ENCODE results near the gene GNS. TPM values are rescaled to one million over a fixed set of nuclear protein-coding genes. Genes with fewer than 3 reads are reported as not detected.

The GNS gene
- total and polyA plus RNA-seq, 7 experiments from 2014 or later: 24.4 to 62.8 (median 36.0) TPM

- Histone ChIP-seq H3K4me3 (ENCODE audit: low read length) (peak overlapping the region; percentile 19), H3K27me3 (ENCODE audit: control insufficient read depth in 2 of 2, insufficient read depth in 2 of 2, low read length in 2 of 2) (no peaks in the 10 kb centered on the region), H3K9me3 (ENCODE audit: control insufficient read depth in 2 of 3, low read length in 3 of 3) (no peaks in the 10 kb centered on the region), H3K36me3 (ENCODE audit: control insufficient read depth in 2 of 3, insufficient read depth in 3 of 3, low read length in 3 of 3) (no peaks in the 10 kb centered on the region), H3K4me1 (ENCODE audit: control insufficient read depth in 2 of 2, insufficient read depth in 2 of 2, low read length in 2 of 2) (peaks cover 83 to 90% of the 10 kb centered on the region in 2 donors), H3K27ac (ENCODE audit: low read depth, low read length) (peak overlapping the region; percentile 72)
- H3K27ac Mint-ChIP-seq: peak overlapping the region; percentile 91 to 99 (median 97)
- peaks cover 66 to 96% (median 85%) of the 10 kb centered on the region in 7 donors for H3K4me1 Mint-ChIP-seq
- H3K4me3 Mint-ChIP-seq: peak overlapping the region; percentile 72 to 98 (median 92)
- DNase-seq (no peak), ATAC-seq (no peak)
- peaks cover 0 to 4% (median 0%) of the 10 kb centered on the region in 11 donors for H3K9me3 Mint-ChIP-seq
- peaks cover 0 to 30% (median 7%) of the 10 kb centered on the region in 5 donors for H3K36me3 Mint-ChIP-seq
- POLR2A ChIA-PET: interaction anchor here (21.7 to 35.2 kb wide), 2 partner anchors 15 to 59 kb away, joined by 751 to 900 read pairs; partner anchors contain the start of gene RASSF3
- H3K27me3 Mint-ChIP-seq: no peaks in the 10 kb centered on the region
- intact Hi-C loops (cut with micrococcal nuclease): loop anchor here in 1 of 2 donors (5.0 kb wide), 1 partner anchor 1631 kb away; the partner anchor contains the start of gene HELB
- CTCF ChIA-PET: interaction anchor here (1.0 kb wide), 1 partner anchor 26 kb away, joined by 4 read pairs; no protein-coding TSS in a partner anchor
Measured at GRCh38 chr12:64671681-64672080, 87.5 kb downstream of the GNS start.

- DNase-seq (no peak), ATAC-seq (no peak)
- Mint-ChIP-seq H3K4me3 (peak overlapping the region; percentile 85 to 98 (median 92)), H3K36me3 (peaks cover 0 to 32% (median 7%) of the 10 kb centered on the region in 5 donors), H3K27ac (peak overlapping the region; percentile 91 to 99 (median 97)), H3K9me3 (peaks cover 0 to 4% (median 0%) of the 10 kb centered on the region in 11 donors), H3K4me1 (peaks cover 70 to 97% (median 88%) of the 10 kb centered on the region in 7 donors), H3K27me3 (no peaks in the 10 kb centered on the region)
- peak overlapping the region; percentile 72 for H3K27ac ChIP-seq (ENCODE audit: low read depth, low read length)
- H3K4me1 ChIP-seq (ENCODE audit: control insufficient read depth in 2 of 2, insufficient read depth in 2 of 2, low read length in 2 of 2): peaks cover 83 to 93% of the 10 kb centered on the region in 2 donors
- ChIA-PET POLR2A (interaction anchor here (21.7 to 35.2 kb wide), 2 partner anchors 16 to 58 kb away, joined by 751 to 900 read pairs; partner anchors contain the start of gene RASSF3), CTCF (interaction anchor here (0.6 kb wide), 1 partner anchor 42 kb away, joined by 4 read pairs; no protein-coding TSS in a partner anchor)
- H3K4me3 ChIP-seq (ENCODE audit: low read length): peak overlapping the region; percentile 19
- intact Hi-C loops (cut with micrococcal nuclease): loop anchor here in 1 of 2 donors (5.0 kb wide), 1 partner anchor 1631 kb away; the partner anchor contains the start of gene HELB
- no peaks in the 10 kb centered on the region for H3K9me3 ChIP-seq (ENCODE audit: control insufficient read depth in 2 of 3, low read length in 3 of 3)
- no peaks in the 10 kb centered on the region for H3K36me3 ChIP-seq (ENCODE audit: control insufficient read depth in 2 of 3, insufficient read depth in 3 of 3, low read length in 3 of 3)
- H3K27me3 ChIP-seq (ENCODE audit: control insufficient read depth in 2 of 2, insufficient read depth in 2 of 2, low read length in 2 of 2): no peaks in the 10 kb centered on the region
Measured at GRCh38 chr12:64670919-64671639, 88.1 kb downstream of the GNS start.

GRCh38 chr12:64670019-64670418 is 89.2 kb downstream of the GNS start:
- intact Hi-C loops (cut with micrococcal nuclease): loop anchor here in 1 of 2 donors (5.0 kb wide), 1 partner anchor 1632 kb away; the partner anchor contains the start of gene HELB
- H3K4me3 Mint-ChIP-seq: peak overlapping the region; percentile 85 to 98 (median 92)
- Histone ChIP-seq H3K36me3 (ENCODE audit: control insufficient read depth in 2 of 3, insufficient read depth in 3 of 3, low read length in 3 of 3) (no peaks in the 10 kb centered on the region), H3K9me3 (ENCODE audit: control insufficient read depth in 2 of 3, low read length in 3 of 3) (no peaks in the 10 kb centered on the region), H3K27ac (ENCODE audit: low read depth, low read length) (peak overlapping the region; percentile 72), H3K27me3 (ENCODE audit: control insufficient read depth in 2 of 2, insufficient read depth in 2 of 2, low read length in 2 of 2) (no peaks in the 10 kb centered on the region), H3K4me3 (ENCODE audit: low read length) (peak overlapping the region; percentile 52), H3K4me1 (ENCODE audit: control insufficient read depth in 2 of 2, insufficient read depth in 2 of 2, low read length in 2 of 2) (peaks cover 84 to 93% of the 10 kb centered on the region in 2 donors)
- H3K36me3 Mint-ChIP-seq: peaks cover 0 to 29% (median 7%) of the 10 kb centered on the region in 5 donors
- H3K27ac Mint-ChIP-seq: peak overlapping the region; percentile 91 to 99 (median 97)
- ChIA-PET POLR2A (interaction anchor here (0.6 to 35.2 kb wide), 9 partner anchors 12 to 1499 kb away, joined by 3 to 900 read pairs (median 4); partner anchors contain the start of gene RASSF3), CTCF (interaction anchor here (0.6 to 2.3 kb wide), 12 partner anchors 9 to 121 kb away, joined by 3 to 13 read pairs (median 6); partner anchors contain the start of gene RASSF3)
- peaks cover 70 to 97% (median 90%) of the 10 kb centered on the region in 7 donors for H3K4me1 Mint-ChIP-seq
- no peak for ATAC-seq
- H3K27me3 Mint-ChIP-seq: no peaks in the 10 kb centered on the region
- DNase-seq: peak in 2 of 9 donors; percentile 38 to 40
- H3K9me3 Mint-ChIP-seq: peaks cover 0 to 4% (median 0%) of the 10 kb centered on the region in 11 donors

- ATAC-seq: peak; percentile 93
- Mint-ChIP-seq H3K27me3 (no peaks in the 10 kb centered on the region), H3K9me3 (peaks cover 0 to 4% (median 0%) of the 10 kb centered on the region in 11 donors), H3K27ac (peak overlapping the region; percentile 91 to 99 (median 97)), H3K4me1 (peaks cover 65 to 98% (median 90%) of the 10 kb centered on the region in 7 donors), H3K4me3 (peak overlapping the region; percentile 85 to 98 (median 92)), H3K36me3 (peaks cover 0 to 25% (median 7%) of the 10 kb centered on the region in 5 donors)
- H3K27ac ChIP-seq (ENCODE audit: low read depth, low read length): peak overlapping the region; percentile 72
- ChIA-PET CTCF (interaction anchor here (0.6 to 2.3 kb wide), 13 partner anchors 9 to 120 kb away, joined by 3 to 13 read pairs (median 4); partner anchors contain the start of gene RASSF3), POLR2A (interaction anchor here (0.5 to 35.2 kb wide), 12 partner anchors 11 to 1500 kb away, joined by 3 to 900 read pairs (median 4); partner anchors contain the start of gene RASSF3)
- intact Hi-C loops (cut with micrococcal nuclease): loop anchor here (1.0 to 10.0 kb wide), 16 partner anchors 10 to 1635 kb away; partner anchors contain the start of genes HELB (in 1 of the 2), LEMD3 (in 1 of the 2), RASSF3 (in 1 of the 2) and TBK1 (in 1 of the 2)
- peak; percentile 26 to 87 (median 84) for DNase-seq
- peak overlapping the region; percentile 52 for H3K4me3 ChIP-seq (ENCODE audit: low read length)
- H3K4me1 ChIP-seq (ENCODE audit: control insufficient read depth in 2 of 2, insufficient read depth in 2 of 2, low read length in 2 of 2): peaks cover 89 to 90% of the 10 kb centered on the region in 2 donors
- H3K27me3 ChIP-seq (ENCODE audit: control insufficient read depth in 2 of 2, insufficient read depth in 2 of 2, low read length in 2 of 2): no peaks in the 10 kb centered on the region
- no peaks in the 10 kb centered on the region for H3K36me3 ChIP-seq (ENCODE audit: control insufficient read depth in 2 of 3, insufficient read depth in 3 of 3, low read length in 3 of 3)
- H3K9me3 ChIP-seq (ENCODE audit: control insufficient read depth in 2 of 3, low read length in 3 of 3): no peaks in the 10 kb centered on the region
Measured at GRCh38 chr12:64669270-64669842, 89.8 kb downstream of the GNS start.

GRCh38 chr12:64667793-64668192 is 91.4 kb downstream of the GNS start:
- peaks cover 76 to 85% of the 10 kb centered on the region in 2 donors for H3K4me1 ChIP-seq (ENCODE audit: control insufficient read depth in 2 of 2, insufficient read depth in 2 of 2, low read length in 2 of 2)
- Mint-ChIP-seq H3K27me3 (no peaks in the 10 kb centered on the region), H3K4me1 (peaks cover 56 to 98% (median 89%) of the 10 kb centered on the region in 7 donors), H3K36me3 (peaks cover 0 to 20% (median 6%) of the 10 kb centered on the region in 5 donors), H3K27ac (peak overlapping the region; percentile 91 to 99 (median 97)), H3K4me3 (peak overlapping the region; percentile 85 to 98 (median 92)), H3K9me3 (no peaks in the 10 kb centered on the region)
- no peak for DNase-seq
- no peaks in the 10 kb centered on the region for H3K9me3 ChIP-seq (ENCODE audit: control insufficient read depth in 2 of 3, low read length in 3 of 3)
- no peaks in the 10 kb centered on the region for H3K27me3 ChIP-seq (ENCODE audit: control insufficient read depth in 2 of 2, insufficient read depth in 2 of 2, low read length in 2 of 2)
- peak overlapping the region; percentile 8 for H3K4me3 ChIP-seq (ENCODE audit: low read length)
- no peak for ATAC-seq
- CTCF ChIA-PET: interaction anchor here (0.6 to 1.6 kb wide), 6 partner anchors 17 to 59 kb away, joined by 3 to 4 read pairs (median 3); no protein-coding TSS in a partner anchor
- POLR2A ChIA-PET: interaction anchor here (1.2 to 35.2 kb wide), 7 partner anchors 9 to 55 kb away, joined by 3 to 900 read pairs (median 6); partner anchors contain the start of gene RASSF3
- H3K36me3 ChIP-seq (ENCODE audit: control insufficient read depth in 2 of 3, insufficient read depth in 3 of 3, low read length in 3 of 3): no peaks in the 10 kb centered on the region
- intact Hi-C loops (cut with micrococcal nuclease): loop anchor here (2.0 to 10.0 kb wide), 5 partner anchors 13 to 1637 kb away; partner anchors contain the start of genes HELB (in 1 of the 2) and TBK1 (in 1 of the 2)
- peak overlapping the region; percentile 72 for H3K27ac ChIP-seq (ENCODE audit: low read depth, low read length)
